Sigmoid colon (tissue), 7 donors: Measurements from ENCODE around the gene ERMAP. TPM values are rescaled to one million over a fixed set of nuclear protein-coding genes. Genes with fewer than 3 reads are reported as not detected.

Experiments
- DNase-seq: peaks from one replicate; pipeline ENCODE4 v3.0.0-alpha.2; 2019
- H3K27ac ChIP-seq, 4 donors: fragments of 200-600 bp; sonication (generic); one replicate each; pipeline ENCODE4 v1.5.1; 2016 to 2019; ENCODE audit warnings: mild to moderate bottlenecking in 1 of 4
- H3K27me3 ChIP-seq, 3 donors: fragments of 200-600 bp; sonication (generic); one replicate each; pipeline ENCODE4 v1.5.1; 2019; ENCODE audit warnings: mild to moderate bottlenecking in 1 of 3
- H3K36me3 ChIP-seq, 4 donors: fragments of 200-600 bp; sonication (generic); one replicate each; pipeline ENCODE4 v1.5.1; 2016 to 2019
- H3K4me1 ChIP-seq, 4 donors: fragments of 200-600 bp; sonication (generic); one replicate each; pipeline ENCODE4 v1.5.1; 2017 to 2019
- H3K4me3 ChIP-seq, 4 donors: fragments of 200-600 bp; sonication (generic); one replicate each; pipeline ENCODE4 v1.5.1; 2017 to 2019; ENCODE audit warnings: mild to moderate bottlenecking in 2 of 4, moderate library complexity in 1 of 4
- H3K9me3 ChIP-seq, 4 donors: fragments of 200-600 bp in 3 of 4; sonication (generic) in 3 of 4; one replicate each; pipeline versions ENCODE4 v1.5.1 to v1.6.1; 2013 to 2019
- CTCF ChIP-seq, 4 experiments: fragments of 450-650 bp in 3 of 4; fragments of 200-600 bp in 1 of 4; IDR thresholded peaks; one replicate each; pipeline ENCODE4 v1.5.1; 2016 to 2019; ENCODE audit warnings: antibody characterized with exemption in 4 of 4, mild to moderate bottlenecking in 3 of 4, moderate library complexity in 2 of 4
- EP300 ChIP-seq, 4 donors: sonication (generic); formaldehyde crosslinking; IDR thresholded peaks; one replicate each; pipeline ENCODE4 v1.6.1; 2017; ENCODE audit warnings: antibody characterized with exemption in 4 of 4
- POLR2A ChIP-seq, 2 donors: fragments of 450-650 bp; IDR thresholded peaks; one replicate each; pipeline ENCODE4 v1.6.1; 2016; ENCODE audit warnings: antibody characterized with exemption in 2 of 2, mild to moderate bottlenecking in 2 of 2, moderate library complexity in 2 of 2
- POLR2AphosphoS5 ChIP-seq, 4 donors: sonication (generic); formaldehyde crosslinking; IDR thresholded peaks; one replicate each; pipeline ENCODE4 v1.6.1; 2017; ENCODE audit warnings: antibody characterized with exemption in 4 of 4
- WGBS, 2 donors: extraction: QIAGEN DNeasy Blood & Tissue Kit; methylation state at CpG; one replicate each; pipeline ENCODE4 v1.1.7; 2013; 5-methylcytosine and 5-hydroxymethylcytosine counted together
- intact Hi-C: fragments of 100-400 bp; cut with DNase I; formaldehyde crosslinking; loops from one replicate; pipeline ENCODE4 v1.15.1; 2023
- polyA plus RNA-seq, 3 donors: library from polyadenylated mRNA; stranded (reverse); fragments of 200-250 nt; gene quantifications; one replicate each; pipeline ENCODE4 v1.2.3, GENCODE V29; 2013
- total RNA-seq, 4 donors: library from RNA; depleted of rRNA; stranded (reverse); fragments of >200 nt; gene quantifications; one replicate each; pipeline ENCODE4 v1.1.0, GENCODE V29; 2016
- donor health status: healthy with polysubstance abuse.
- donor health status: Bipolar disorder and iron deficiency.
- donor health status: healthy.

ERMAP gene
- total and polyA plus RNA-seq, 7 donors = 3.5 to 18.6 (median 9.5) TPM

- Histone ChIP-seq H3K27ac (no peak overlapping the region), H3K27me3 (no peaks in the 10 kb centered on the region), H3K4me3 (no peak overlapping the region), H3K36me3 (no peaks in the 10 kb centered on the region), H3K9me3 (no peaks in the 10 kb centered on the region), H3K4me1 (no peaks in the 10 kb centered on the region)
- no peak for TF ChIP-seq CTCF (IDR thresholded peaks at IDR 0.05)
- DNase-seq = no peak
- intact Hi-C loops = no loop called here
- 76 to 81% methylated on average over 21 of the region's 21 CpGs for WGBS, 2 donors
These were observed 69.9 kb downstream of the ERMAP start for GRCh38 chr1:42886800-42887199.

GRCh38 chr1:42887366-42887765 lies 70.4 kb downstream of the ERMAP start:
- Histone ChIP-seq H3K9me3 (no peaks in the 10 kb centered on the region), H3K4me1 (no peaks in the 10 kb centered on the region), H3K4me3 (no peak overlapping the region), H3K27me3 (no peaks in the 10 kb centered on the region), H3K27ac (no peak overlapping the region), H3K36me3 (no peaks in the 10 kb centered on the region)
- DNase-seq = no peak
- intact Hi-C loops = no loop called here
- no peak for TF ChIP-seq EP300 (IDR thresholded peaks at IDR 0.05)
- TF ChIP-seq POLR2AphosphoS5 (IDR thresholded peaks at IDR 0.05) = no peak
- no peak for TF ChIP-seq POLR2A (IDR thresholded peaks at IDR 0.05)
- TF ChIP-seq CTCF (IDR thresholded peaks at IDR 0.05) = no peak
- 95 to 97% methylated on average over 20 of the region's 20 CpGs for WGBS, 2 donors

- DNase-seq = no peak
- Histone ChIP-seq H3K4me1 (no peaks in the 10 kb centered on the region), H3K4me3 (no peak overlapping the region), H3K9me3 (no peaks in the 10 kb centered on the region), H3K27ac (no peak overlapping the region), H3K36me3 (no peaks in the 10 kb centered on the region), H3K27me3 (no peaks in the 10 kb centered on the region)
- 92 to 93% methylated on average over 31 of the region's 31 CpGs for WGBS, 2 donors
- TF ChIP-seq EP300 (IDR thresholded peaks at IDR 0.05) (no peak), CTCF (IDR thresholded peaks at IDR 0.05) (no peak), POLR2A (IDR thresholded peaks at IDR 0.05) (no peak), POLR2AphosphoS5 (IDR thresholded peaks at IDR 0.05) (no peak)
- intact Hi-C loops = no loop called here
These were observed 71.2 kb downstream of the ERMAP start for GRCh38 chr1:42888013-42888633.

GRCh38 chr1:42889264-42889663 lies 72.3 kb downstream of the ERMAP start:
- intact Hi-C loops = no loop called here
- WGBS, 2 donors = 83 to 96% methylated on average over 4 of the region's 4 CpGs
- Histone ChIP-seq H3K9me3 (no peaks in the 10 kb centered on the region), H3K27ac (no peak overlapping the region), H3K4me3 (no peak overlapping the region), H3K27me3 (no peaks in the 10 kb centered on the region), H3K36me3 (no peaks in the 10 kb centered on the region), H3K4me1 (no peaks in the 10 kb centered on the region)
- no peak for DNase-seq
- TF ChIP-seq CTCF (IDR thresholded peaks at IDR 0.05) (no peak), POLR2A (IDR thresholded peaks at IDR 0.05) (no peak), EP300 (IDR thresholded peaks at IDR 0.05) (no peak)

- TF ChIP-seq EP300 (IDR thresholded peaks at IDR 0.05) (no peak), CTCF (IDR thresholded peaks at IDR 0.05) (no peak), POLR2A (IDR thresholded peaks at IDR 0.05) (no peak), POLR2AphosphoS5 (IDR thresholded peaks at IDR 0.05) (no peak)
- H3K4me3 ChIP-seq = no peak overlapping the region
- 58 to 69% methylated on average over 5 of the region's 5 CpGs for WGBS, 2 donors
These were observed 74.7 kb downstream of the ERMAP start for GRCh38 chr1:42891465-42892138.

More at GRCh38 chr1:42891465-42892138, 74.7 kb downstream of the ERMAP start:
- no peak for DNase-seq
- no peaks in the 10 kb centered on the region for H3K9me3 ChIP-seq
- H3K36me3 ChIP-seq = no peaks in the 10 kb centered on the region
- H3K4me1 ChIP-seq = no peaks in the 10 kb centered on the region
- H3K27ac ChIP-seq = no peak overlapping the region
- intact Hi-C loops = no loop called here
- no peaks in the 10 kb centered on the region for H3K27me3 ChIP-seq
